Activated T-helper 17 cell treated with anti-CD3 and anti-CD28 coated beads, Interleukin-2, amount 50 U/mL, for 72 hours (primary cell): ENCODE data around the gene RHBDD3. TPM values are rescaled to one million over a fixed set of nuclear protein-coding genes. Genes with fewer than 3 reads are reported as not detected.

Experiments
- ATAC-seq: fragments of 150-1000 bp; cut with Tn5 transposase; replicated peaks from 2 replicates; pipeline ENCODE4 v1.10.0; 2021; ENCODE audit warnings: mild to moderate bottlenecking, moderate library complexity
- H3K27ac Mint-ChIP-seq: one replicate; pipeline ENCODE4 v1.8.0; 2022; ENCODE audit warnings: mixed read lengths
- H3K27me3 Mint-ChIP-seq: one replicate; pipeline ENCODE4 v1.8.0; 2022; ENCODE audit warnings: mixed read lengths
- H3K36me3 Mint-ChIP-seq: one replicate; pipeline ENCODE4 v1.8.0; 2022; ENCODE audit warnings: low read depth, mild to moderate bottlenecking, mixed read lengths
- H3K4me1 Mint-ChIP-seq: one replicate; pipeline ENCODE4 v1.8.0; 2022; ENCODE audit warnings: mixed read lengths
- H3K4me3 Mint-ChIP-seq: one replicate; pipeline ENCODE4 v1.8.0; 2022; ENCODE audit warnings: mild to moderate bottlenecking, mixed read lengths
- H3K9me3 Mint-ChIP-seq: one replicate; pipeline ENCODE4 v1.8.0; 2022; ENCODE audit warnings: mixed read lengths
- total RNA-seq, 2 donors: library from RNA; stranded (reverse); gene quantifications; one replicate each; pipeline ENCODE4 v1.2.3, GENCODE V29; 2022

The RHBDD3 gene
- total RNA-seq, result 10 to 100 TPM; 19.2 to 36.8 TPM

DNA sequence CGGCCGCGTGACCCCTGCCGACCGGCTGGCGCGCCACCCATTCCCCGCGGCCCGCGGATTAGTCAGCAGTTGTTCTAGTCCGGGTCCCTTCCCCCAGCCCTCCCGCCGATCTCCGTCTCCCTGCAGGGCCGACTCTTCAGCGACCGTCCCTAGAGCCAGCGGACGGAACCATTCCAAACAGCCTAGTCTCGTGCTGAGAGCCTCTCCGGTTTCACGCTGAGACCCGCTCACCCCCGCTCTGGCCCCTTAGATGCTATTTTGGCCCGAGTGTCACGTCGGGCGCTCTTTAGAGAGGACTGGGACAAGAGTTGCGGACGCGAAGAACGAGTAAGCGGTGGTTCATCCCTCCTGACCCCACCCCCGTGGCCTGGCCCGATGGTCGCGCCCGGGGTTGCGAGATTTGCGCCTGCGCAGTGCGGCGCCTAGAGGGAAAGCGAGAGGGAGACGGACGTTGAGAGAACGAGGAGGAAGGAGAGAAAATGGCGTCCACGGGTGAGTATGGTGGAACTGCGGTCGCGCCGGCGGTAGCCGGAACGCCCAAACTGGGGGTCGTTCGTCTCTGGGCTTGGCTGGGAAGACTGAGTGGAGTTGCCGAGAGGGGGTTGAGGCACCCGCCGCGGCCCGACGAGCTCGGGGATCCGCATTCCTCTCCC, at the start of gene RHBDD3, which contains the start of gene EWSR1:
TSS of gene RHBDD3 (minus strand) at position 124 of the 653 bp plus-strand sequence. CDS start 2,355 bp downstream, outside the sequence.
TSS of gene EWSR1 (plus strand) at position 411 of the 653 bp plus-strand sequence. CDS start at position 480, 69 bp downstream.
- no peaks in the 10 kb centered on the region for H3K27me3 Mint-ChIP-seq
- peaks cover 74% of the 10 kb centered on the region for H3K36me3 Mint-ChIP-seq
- peaks cover 39% of the 10 kb centered on the region for H3K4me1 Mint-ChIP-seq
- H3K27ac Mint-ChIP-seq, result peak within 1 kb of the TSS; percentile 100
- peak; percentile 90 for ATAC-seq
- H3K9me3 Mint-ChIP-seq, result no peaks in the 10 kb centered on the region
- H3K4me3 Mint-ChIP-seq, result peak within 1 kb of the TSS; percentile 99

DNA sequence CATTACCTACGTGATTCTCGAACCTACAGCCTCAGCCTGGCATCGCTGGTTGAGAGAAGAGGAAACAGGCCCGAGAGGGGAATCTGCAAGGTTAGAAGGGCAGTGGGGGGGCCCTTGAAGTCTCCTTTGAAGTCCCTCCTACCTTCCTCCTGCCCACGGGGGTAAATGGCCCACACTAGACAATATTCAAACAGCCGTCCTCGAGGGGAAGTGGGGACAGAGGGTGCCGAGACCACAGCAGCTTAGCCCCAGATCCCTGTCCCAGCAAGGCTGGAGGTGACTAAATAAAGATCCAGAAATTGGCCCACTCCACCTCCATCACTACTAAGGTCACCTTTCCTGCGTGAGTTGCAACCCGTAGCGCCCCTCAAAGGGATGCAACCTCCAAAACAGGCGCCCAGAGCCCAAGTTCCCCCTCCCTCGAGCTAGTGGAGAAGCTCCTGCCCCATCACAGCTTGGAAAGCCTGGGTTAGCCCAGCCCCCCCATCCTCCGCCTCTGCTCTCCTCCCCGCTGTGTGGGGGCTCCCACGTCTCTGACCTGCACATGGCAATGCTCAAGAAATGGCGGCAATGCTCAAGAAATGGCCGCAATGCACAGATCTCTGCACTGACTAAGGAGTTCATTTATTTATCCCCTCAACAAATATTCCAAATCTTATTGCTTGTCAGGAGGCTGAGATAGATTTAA, 48.5 kb upstream of the RHBDD3 start:
- Mint-ChIP-seq H3K4me3 (peak overlapping the region; percentile 9), H3K27ac (no peak overlapping the region), H3K9me3 (no peaks in the 10 kb centered on the region), H3K36me3 (peaks cover 12% of the 10 kb centered on the region), H3K4me1 (peaks cover 10% of the 10 kb centered on the region), H3K27me3 (peaks cover 34% of the 10 kb centered on the region)
- ATAC-seq, result no peak

DNA sequence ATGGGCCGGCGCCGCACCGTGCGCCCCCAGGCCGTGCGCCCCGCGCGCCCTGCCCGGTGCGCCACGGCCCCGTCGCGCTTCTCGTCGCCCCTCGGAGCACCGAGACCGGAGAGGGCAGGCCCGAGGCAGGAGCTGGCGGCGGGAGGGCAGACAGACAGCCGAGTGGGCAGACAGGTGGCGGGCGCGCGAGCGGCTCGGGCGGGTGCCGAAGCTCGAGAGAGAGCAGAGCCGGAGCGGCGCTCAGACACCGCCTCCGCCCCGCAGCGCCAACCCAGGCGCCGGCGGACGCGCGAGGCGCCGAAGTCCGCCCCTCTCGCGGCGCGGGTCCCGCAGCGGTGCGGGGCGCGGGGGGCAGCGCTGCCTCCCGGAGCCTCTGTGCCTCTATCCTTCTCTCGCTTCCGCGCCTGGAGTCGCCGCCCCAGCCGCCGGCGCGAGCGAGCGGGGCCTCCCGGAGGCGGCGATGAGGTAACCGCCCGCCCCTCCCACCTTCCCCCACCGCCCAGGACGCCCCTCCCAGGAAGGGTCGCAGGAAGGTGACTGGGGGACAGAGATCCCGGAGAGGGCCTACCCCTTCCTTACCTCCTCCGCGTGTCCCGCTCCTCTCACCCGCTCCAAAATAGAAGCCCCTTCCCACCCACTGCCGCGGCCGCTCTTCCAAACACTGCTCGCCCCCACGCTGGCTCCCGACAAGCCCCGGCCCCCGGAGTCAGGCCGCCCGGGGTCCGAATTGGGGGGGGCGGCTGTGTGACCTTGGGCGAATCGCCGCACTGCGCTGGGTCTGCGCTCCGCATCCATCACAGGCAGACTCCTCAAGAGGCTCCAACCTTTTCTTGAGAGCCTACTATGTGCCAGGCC, 47.7 kb upstream of the RHBDD3 start, which contains the start of gene RASL10A:
TSS of gene RASL10A (minus strand) at position 412 of the 855 bp plus-strand sequence. CDS start 451 bp downstream, outside the sequence.
- Mint-ChIP-seq H3K27ac (no peak within 1 kb of the TSS), H3K36me3 (peaks cover 12% of the 10 kb centered on the region), H3K9me3 (no peaks in the 10 kb centered on the region), H3K4me3 (peak within 1 kb of the TSS; percentile 43), H3K27me3 (peaks cover 34% of the 10 kb centered on the region), H3K4me1 (peaks cover 10% of the 10 kb centered on the region)
- no peak for ATAC-seq

DNA sequence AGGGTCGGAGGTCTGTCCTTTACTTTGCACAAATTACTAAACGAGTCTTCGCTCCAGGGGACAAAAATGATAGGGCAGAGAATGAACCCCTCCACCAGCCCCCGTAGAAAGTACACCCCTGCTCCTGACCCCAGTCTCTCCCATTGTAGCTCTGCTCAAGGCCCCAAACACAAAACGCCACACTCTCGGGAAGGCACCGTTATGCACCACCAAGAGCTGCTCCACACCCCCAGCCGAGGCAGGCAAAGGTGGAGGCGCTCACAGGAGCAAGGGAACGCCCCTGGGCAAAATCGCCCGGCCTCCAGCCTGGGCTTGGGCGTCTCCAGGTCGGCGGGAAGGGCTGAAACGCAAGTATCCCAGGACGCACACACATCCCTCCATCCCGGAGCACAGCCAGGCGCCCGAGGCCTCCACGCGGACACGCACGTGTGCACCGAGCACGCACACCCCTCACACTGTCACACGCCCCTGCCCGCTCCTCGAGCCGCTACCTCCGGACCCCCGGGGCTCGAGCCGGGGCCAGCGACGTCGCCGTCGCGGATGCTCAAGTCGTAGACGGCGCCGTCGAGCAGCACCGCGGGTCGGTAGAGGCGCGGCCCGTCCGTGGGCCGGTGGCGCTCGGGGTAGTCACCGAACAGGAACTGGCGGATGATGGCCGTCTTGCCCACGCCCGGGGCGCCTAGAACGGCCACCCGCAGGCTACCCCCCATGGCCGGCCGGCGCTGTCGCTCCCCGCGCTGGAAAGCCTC, 46.9 kb upstream of the RHBDD3 start:
- Mint-ChIP-seq H3K27ac (no peak overlapping the region), H3K27me3 (peaks cover 34% of the 10 kb centered on the region), H3K4me1 (peaks cover 10% of the 10 kb centered on the region), H3K36me3 (peaks cover 12% of the 10 kb centered on the region), H3K9me3 (no peaks in the 10 kb centered on the region), H3K4me3 (peak overlapping the region; percentile 43)
- no peak for ATAC-seq

DNA sequence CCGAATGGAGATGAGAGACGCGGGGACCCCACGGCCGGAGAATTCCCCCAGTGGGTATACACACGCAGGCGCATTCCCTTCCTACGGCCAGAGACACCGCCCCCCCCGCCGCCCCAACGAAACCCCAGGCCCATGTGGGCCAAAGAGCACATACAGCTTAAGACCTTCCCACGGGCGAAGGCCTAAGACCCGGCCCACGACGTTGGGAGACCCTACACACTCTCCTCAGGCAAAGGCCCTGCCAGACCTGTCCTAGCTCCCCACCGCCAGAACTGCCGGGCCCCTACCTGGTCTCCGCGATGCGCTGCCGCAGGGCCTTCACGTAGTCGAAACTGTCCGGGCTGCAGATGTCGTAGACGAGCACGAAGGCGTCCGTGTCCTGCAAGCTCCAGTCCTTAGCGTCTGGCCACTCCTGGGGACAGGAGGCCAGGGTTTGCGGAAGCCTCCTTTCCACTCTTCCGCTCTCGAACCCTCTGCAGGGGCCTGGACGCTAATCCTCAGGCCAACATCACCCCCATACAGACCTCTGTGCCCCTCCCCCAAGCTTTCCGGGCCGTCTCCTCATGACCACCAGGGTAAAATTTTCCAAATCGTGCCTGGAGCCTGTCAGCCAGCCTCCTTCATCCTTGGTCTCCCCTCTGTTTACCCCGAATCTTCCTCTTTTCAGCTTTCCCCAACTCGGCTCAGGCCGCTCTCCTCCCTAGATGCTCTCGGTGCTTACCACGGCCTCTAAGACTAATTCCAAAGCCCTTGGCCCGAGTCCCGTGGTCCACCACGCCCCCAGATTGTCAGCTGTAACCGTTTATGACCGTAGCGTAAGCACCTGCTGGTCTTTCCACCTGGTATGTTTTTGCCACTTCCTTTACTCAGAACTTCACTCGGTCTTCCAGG, 46.0 kb upstream of the RHBDD3 start:
- peaks cover 10% of the 10 kb centered on the region for H3K4me1 Mint-ChIP-seq
- H3K27ac Mint-ChIP-seq, result no peak overlapping the region
- H3K9me3 Mint-ChIP-seq, result no peaks in the 10 kb centered on the region
- H3K36me3 Mint-ChIP-seq, result peaks cover 12% of the 10 kb centered on the region
- peak overlapping the region; percentile 43 for H3K4me3 Mint-ChIP-seq
- ATAC-seq, result no peak
- H3K27me3 Mint-ChIP-seq, result peaks cover 34% of the 10 kb centered on the region

DNA sequence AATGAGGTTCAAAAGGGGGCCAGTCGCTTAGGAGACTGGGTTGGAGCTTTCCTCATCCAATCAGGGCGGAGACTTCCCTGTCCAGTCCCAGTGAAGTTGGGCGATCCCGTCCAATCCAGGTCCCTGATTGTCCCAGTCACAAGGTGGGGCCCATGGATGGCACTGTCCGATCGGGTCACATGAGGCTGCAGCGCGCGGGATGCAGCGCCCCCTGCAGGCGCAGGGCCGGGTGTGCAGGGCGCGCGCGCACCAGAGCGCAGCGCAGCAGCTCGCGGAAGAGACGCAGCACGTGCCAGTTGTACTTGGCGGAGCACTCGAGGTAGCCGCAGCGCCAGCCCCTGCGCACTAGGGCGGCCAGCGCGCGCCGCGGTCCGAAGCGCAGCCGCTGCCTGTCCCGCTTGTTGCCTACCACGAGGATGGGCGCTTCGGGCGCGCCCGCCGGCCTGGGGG, 45.4 kb upstream of the RHBDD3 start:
- no peak overlapping the region for H3K4me3 Mint-ChIP-seq
- peaks cover 10% of the 10 kb centered on the region for H3K4me1 Mint-ChIP-seq
- no peak for ATAC-seq
- H3K36me3 Mint-ChIP-seq, result peaks cover 12% of the 10 kb centered on the region
- peaks cover 34% of the 10 kb centered on the region for H3K27me3 Mint-ChIP-seq
- no peaks in the 10 kb centered on the region for H3K9me3 Mint-ChIP-seq
- H3K27ac Mint-ChIP-seq, result no peak overlapping the region

DNA sequence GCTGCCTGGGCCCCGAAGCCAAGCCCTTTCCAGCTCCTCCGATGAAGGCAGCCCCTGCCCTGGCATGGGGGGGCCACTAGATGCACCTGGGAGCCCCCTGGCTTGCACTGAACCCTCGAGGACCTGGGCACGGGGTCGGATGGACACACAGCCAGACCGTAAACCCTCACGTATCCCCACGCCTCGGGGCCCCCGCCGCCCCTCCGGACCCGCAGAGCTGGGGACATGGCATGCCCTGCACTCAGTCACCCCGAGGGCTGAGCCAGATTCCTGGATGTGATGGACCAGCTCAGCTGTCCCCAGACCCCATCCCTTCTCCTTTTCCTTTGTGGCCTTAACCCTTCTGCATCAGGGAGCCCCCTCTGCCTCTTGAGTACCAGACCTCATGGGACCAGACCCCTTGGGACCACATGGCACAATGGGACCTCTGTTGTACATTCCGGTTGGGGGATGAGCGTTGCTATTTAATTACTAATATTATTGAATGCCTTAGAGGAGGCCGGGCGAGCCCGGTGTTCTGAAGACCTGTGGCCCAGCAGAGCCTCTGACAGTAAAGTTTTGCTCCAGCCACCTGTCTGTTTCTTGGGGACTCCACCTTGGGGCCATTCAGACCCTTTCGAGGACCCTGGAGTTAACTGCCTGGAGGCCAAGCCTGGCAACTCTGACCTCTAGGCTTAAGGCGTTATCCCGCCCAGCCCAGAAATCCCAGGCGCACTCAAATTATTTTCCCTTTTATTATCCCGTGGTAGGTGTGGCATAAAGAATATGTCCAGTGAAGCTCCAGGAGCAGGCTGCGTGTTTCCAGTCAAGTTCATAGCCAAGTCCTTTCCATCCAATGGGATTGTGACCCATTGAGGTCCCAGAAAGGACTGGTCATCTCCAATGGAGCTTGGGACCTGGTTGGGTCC, 44.7 kb upstream of the RHBDD3 start:
- H3K36me3 Mint-ChIP-seq, result peaks cover 12% of the 10 kb centered on the region
- H3K27me3 Mint-ChIP-seq, result peaks cover 34% of the 10 kb centered on the region
- no peaks in the 10 kb centered on the region for H3K9me3 Mint-ChIP-seq
- ATAC-seq, result no peak
- peak overlapping the region; percentile 46 for H3K27ac Mint-ChIP-seq
- no peak overlapping the region for H3K4me3 Mint-ChIP-seq
- H3K4me1 Mint-ChIP-seq, result peaks cover 10% of the 10 kb centered on the region

DNA sequence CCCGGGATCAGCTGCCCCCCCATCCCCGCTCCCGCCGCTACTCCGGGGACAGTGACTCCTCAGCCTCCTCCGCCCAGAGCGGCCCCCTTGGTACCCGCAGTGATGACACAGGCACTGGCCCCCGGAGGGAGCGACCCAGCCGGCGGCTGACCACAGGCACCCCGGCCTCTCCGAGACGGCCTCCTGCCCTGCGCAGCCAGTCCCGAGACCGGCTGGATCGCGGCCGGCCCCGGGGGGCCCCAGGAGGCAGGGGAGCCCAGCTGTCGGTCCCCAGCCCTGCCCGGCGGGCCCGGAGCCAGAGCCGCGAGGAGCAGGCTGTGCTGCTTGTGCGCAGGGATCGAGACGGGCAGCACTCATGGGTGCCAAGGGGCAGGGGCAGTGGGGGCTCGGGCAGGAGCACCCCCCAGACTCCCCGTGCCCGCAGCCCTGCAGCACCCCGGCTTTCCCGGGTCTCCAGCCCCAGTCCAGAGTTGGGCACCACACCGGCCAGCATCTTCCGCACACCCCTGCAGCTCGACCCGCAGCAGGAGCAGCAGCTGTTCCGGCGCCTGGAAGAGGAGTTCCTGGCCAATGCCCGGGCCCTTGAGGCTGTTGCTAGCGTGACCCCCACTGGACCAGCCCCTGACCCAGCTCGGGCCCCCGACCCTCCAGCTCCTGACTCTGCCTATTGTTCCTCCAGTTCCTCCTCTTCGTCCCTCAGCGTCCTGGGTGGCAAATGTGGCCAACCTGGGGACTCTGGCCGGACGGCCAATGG, 43.9 kb upstream of the RHBDD3 start:
- Mint-ChIP-seq H3K4me1 (peaks cover 10% of the 10 kb centered on the region), H3K9me3 (no peaks in the 10 kb centered on the region), H3K4me3 (no peak overlapping the region), H3K27ac (peak overlapping the region; percentile 46), H3K27me3 (peaks cover 28% of the 10 kb centered on the region), H3K36me3 (peaks cover 11% of the 10 kb centered on the region)
- ATAC-seq, result no peak

DNA sequence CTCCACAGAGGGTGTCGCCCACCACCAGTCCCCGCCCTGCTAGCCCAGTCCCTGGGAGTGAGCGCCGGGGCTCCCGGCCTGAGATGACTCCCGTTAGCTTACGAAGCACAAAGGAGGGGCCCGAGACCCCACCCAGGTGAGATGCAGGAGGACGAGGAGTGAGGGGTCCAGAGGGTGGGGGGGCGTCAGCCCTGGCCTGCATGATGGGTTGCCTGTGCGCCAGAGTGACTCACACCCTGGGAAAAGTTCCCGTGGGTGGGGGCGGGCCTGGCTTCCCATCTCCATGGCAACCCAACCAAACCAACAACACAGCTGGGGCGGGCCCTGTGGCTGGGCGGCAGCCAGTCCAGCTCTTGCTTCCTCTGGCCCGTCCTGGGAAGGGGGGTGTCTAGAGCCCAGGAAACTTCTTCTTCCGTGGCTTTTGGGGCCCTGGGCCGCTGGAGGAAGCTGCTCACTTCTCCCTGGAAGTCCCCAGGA, 43.1 kb upstream of the RHBDD3 start:
- H3K4me1 Mint-ChIP-seq, result peaks cover 10% of the 10 kb centered on the region
- ATAC-seq, result peak; percentile 75

DNA sequence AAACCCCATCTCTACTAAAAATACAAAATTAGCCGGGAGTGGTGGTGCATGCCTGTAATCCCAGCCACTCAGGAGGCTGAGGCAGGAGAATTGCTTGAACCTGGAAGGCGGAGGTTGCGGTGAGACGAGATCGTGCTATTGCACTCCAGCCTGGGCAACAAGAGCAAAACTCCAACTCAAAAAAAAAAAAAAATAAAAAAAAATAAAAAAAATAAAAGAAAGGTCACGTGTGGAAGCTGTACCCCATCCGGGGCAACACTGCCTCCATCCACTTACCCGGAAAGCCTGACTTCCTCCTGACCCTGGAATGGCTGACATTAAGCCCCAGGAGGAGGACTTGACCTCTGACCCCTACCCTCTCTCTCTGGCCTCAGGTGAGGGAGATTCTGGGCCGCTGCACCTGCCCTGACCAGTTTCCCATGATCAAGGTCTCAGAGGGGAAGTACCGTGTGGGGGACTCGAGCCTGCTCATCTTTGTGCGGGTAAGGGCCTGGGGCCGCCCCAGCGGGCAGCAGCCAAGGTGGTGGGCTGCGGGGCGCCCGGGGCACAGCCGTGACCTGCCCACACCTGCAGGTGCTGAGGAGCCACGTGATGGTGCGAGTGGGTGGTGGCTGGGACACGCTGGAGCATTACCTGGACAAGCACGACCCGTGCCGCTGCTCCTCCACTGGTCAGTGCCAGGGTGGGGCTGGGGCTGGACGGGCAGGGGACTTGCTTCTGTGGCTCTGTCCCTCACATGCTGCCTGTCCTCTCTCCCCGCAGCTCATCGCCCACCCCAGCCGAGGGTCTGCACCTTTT, 42.5 kb upstream of the RHBDD3 start:
- ATAC-seq, result no peak
- Mint-ChIP-seq H3K4me1 (peaks cover 10% of the 10 kb centered on the region), H3K36me3 (peaks cover 7% of the 10 kb centered on the region), H3K4me3 (peak overlapping the region; percentile 25), H3K27me3 (peaks cover 23% of the 10 kb centered on the region), H3K27ac (peak overlapping the region; percentile 36), H3K9me3 (no peaks in the 10 kb centered on the region)

More for the DNA sequence above, 43.1 kb upstream of the RHBDD3 start:
- peaks cover 7% of the 10 kb centered on the region for H3K36me3 Mint-ChIP-seq
- peaks cover 23% of the 10 kb centered on the region for H3K27me3 Mint-ChIP-seq
- H3K27ac Mint-ChIP-seq, result no peak overlapping the region
- H3K4me3 Mint-ChIP-seq, result peak overlapping the region; percentile 10
- no peaks in the 10 kb centered on the region for H3K9me3 Mint-ChIP-seq
